MM.1S (cell line): ENCODE results near the gene CHM.
"Not testable (repeated sequence)": the region's sequence is repeated elsewhere in the genome, so short reads cannot be mapped to it uniquely, and the experiment has no call there.

Source experiments
- DNase-seq: peaks from one replicate; pipeline ENCODE4 v3.0.0-alpha.2; 2015
- H2AFZ ChIP-seq: fragments of 300-600 bp; sonication (generic); 2 replicates; pipeline ENCODE4 v1.6.0; 2016; ENCODE audit warnings: antibody characterized with exemption, low read length
- H3F3A ChIP-seq: fragments of 300-600 bp; sonication (generic); 2 replicates; pipeline ENCODE4 v1.6.1; 2016; ENCODE audit warnings: mild to moderate bottlenecking, antibody characterized with exemption, low read length, moderate library complexity, mixed read lengths; ENCODE audit not compliant: insufficient read depth
- H3K27ac ChIP-seq: fragments of 300-600 bp; sonication (generic); 2 replicates; pipeline ENCODE4 v1.5.1; 2016; ENCODE audit warnings: mild to moderate bottlenecking, low read length
- H3K27me3 ChIP-seq: fragments of 300-600 bp; sonication (generic); replicated peaks from 2 replicates; pipeline ENCODE4 v1.6.0; 2016; ENCODE audit warnings: low read length; ENCODE audit not compliant: insufficient read depth
- H3K36me3 ChIP-seq: fragments of 300-600 bp; sonication (generic); replicated peaks from 2 replicates; pipeline ENCODE4 v1.6.1; 2016; ENCODE audit warnings: mild to moderate bottlenecking, low read length, mixed read lengths; ENCODE audit not compliant: insufficient read depth
- H3K4me1 ChIP-seq: fragments of 300-600 bp; sonication (generic); 2 replicates; pipeline ENCODE4 v1.6.1; 2016; ENCODE audit warnings: low read length, mixed read lengths
- H3K4me2 ChIP-seq: fragments of 300-600 bp; sonication (generic); 2 replicates; pipeline ENCODE4 v1.6.0; 2016; ENCODE audit warnings: low read depth, low read length
- H3K4me3 ChIP-seq: fragments of 300-600 bp; sonication (generic); 2 replicates; pipeline ENCODE4 v1.5.1; 2016; ENCODE audit warnings: low read length, mixed read lengths
- H3K79me2 ChIP-seq: fragments of 300-600 bp; sonication (generic); 2 replicates; pipeline ENCODE4 v1.6.1; 2016; ENCODE audit warnings: mixed run types, low read length, mixed read lengths
- H3K9ac ChIP-seq: fragments of 300-600 bp; sonication (generic); 2 replicates; pipeline ENCODE4 v1.6.1; 2016; ENCODE audit warnings: low read length, mixed read lengths
- H3K9me2 ChIP-seq: fragments of 300-600 bp; sonication (generic); replicated peaks from 2 replicates; pipeline ENCODE4 v1.6.1; 2016; ENCODE audit warnings: mild to moderate bottlenecking, low read length, mixed read lengths; ENCODE audit not compliant: insufficient read depth
- H3K9me3 ChIP-seq: fragments of 300-600 bp; sonication (generic); replicated peaks from 2 replicates; pipeline ENCODE4 v1.6.1; 2016; ENCODE audit warnings: mild to moderate bottlenecking, low read length, mixed read lengths; ENCODE audit not compliant: insufficient read depth
- H4K20me1 ChIP-seq: fragments of 300-600 bp; sonication (generic); 2 replicates; pipeline ENCODE4 v1.6.1; 2016; ENCODE audit warnings: mild to moderate bottlenecking, low read length, moderate library complexity, mixed read lengths; ENCODE audit not compliant: insufficient read depth
- CTCF ChIP-seq: fragments of 300-600 bp; sonication (generic); IDR thresholded peaks from 2 replicates; pipeline ENCODE4 v1.5.1; 2016; ENCODE audit warnings: antibody characterized with exemption, low read length, mixed read lengths
- EZH2 ChIP-seq: fragments of 300-600 bp; sonication (generic); optimal IDR thresholded peaks from 2 replicates; pipeline ENCODE3; 2017; ENCODE audit warnings: low read depth, mild to moderate bottlenecking, antibody characterized with exemption, low read length, mixed read lengths
- EZH2phosphoT487 ChIP-seq: fragments of 300-600 bp; sonication (generic); IDR thresholded peaks from 2 replicates; pipeline ENCODE4 v1.6.1; 2018; ENCODE audit warnings: antibody characterized with exemption, low read length

Gene CHM

GRCh38 chrX:85941275-85941674, 106.1 kb downstream of the CHM start:
- no peak for TF ChIP-seq CTCF
- TF ChIP-seq EZH2phosphoT487, result no peak
- TF ChIP-seq EZH2, result no peak
- no peaks in the 10 kb centered on the region for H3K9me2 ChIP-seq
- H3K27ac ChIP-seq, result no peak overlapping the region
- no peaks in the 10 kb centered on the region for H3F3A ChIP-seq
- no peaks in the 10 kb centered on the region for H3K36me3 ChIP-seq
- H3K4me2 ChIP-seq, result no peak overlapping the region
- no peaks in the 10 kb centered on the region for H3K79me2 ChIP-seq
- H3K9me3 ChIP-seq, result no peaks in the 10 kb centered on the region
- H4K20me1 ChIP-seq, result no peaks in the 10 kb centered on the region
- DNase-seq, result no peak
- no peaks in the 10 kb centered on the region for H3K4me1 ChIP-seq
- H2AFZ ChIP-seq, result no peak overlapping the region
- no peaks in the 10 kb centered on the region for H3K27me3 ChIP-seq
- H3K4me3 ChIP-seq, result no peak overlapping the region
- no peak overlapping the region for H3K9ac ChIP-seq

GRCh38 chrX:85939942-85940341, 107.4 kb downstream of the CHM start:
- not testable (repeated sequence) for H3F3A ChIP-seq, H3K9ac ChIP-seq, H4K20me1 ChIP-seq, H3K4me1 ChIP-seq, H3K79me2 ChIP-seq, DNase-seq, H2AFZ ChIP-seq, H3K9me2 ChIP-seq, H3K27me3 ChIP-seq, H3K36me3 ChIP-seq, H3K4me2 ChIP-seq, H3K4me3 ChIP-seq, H3K27ac ChIP-seq, H3K9me3 ChIP-seq

GRCh38 chrX:85934399-85934798, 113.0 kb downstream of the CHM start:
- not testable (repeated sequence) for H3K4me1 ChIP-seq, H3K36me3 ChIP-seq, H3K79me2 ChIP-seq, H4K20me1 ChIP-seq, H3K27me3 ChIP-seq, H3K27ac ChIP-seq, H3K9ac ChIP-seq, H2AFZ ChIP-seq, H3K9me2 ChIP-seq, H3F3A ChIP-seq, H3K4me2 ChIP-seq, H3K4me3 ChIP-seq, H3K9me3 ChIP-seq, DNase-seq

GRCh38 chrX:85930099-85930498, 117.3 kb downstream of the CHM start:
- TF ChIP-seq EZH2, result no peak
- no peak for TF ChIP-seq EZH2phosphoT487
- TF ChIP-seq CTCF, result no peak
- Histone ChIP-seq H3K4me3 (no peak overlapping the region), H3K9me2 (no peaks in the 10 kb centered on the region), H3K4me2 (no peak overlapping the region), H3K9me3 (no peaks in the 10 kb centered on the region), H3K27ac (no peak overlapping the region), H3K36me3 (no peaks in the 10 kb centered on the region), H3K9ac (no peak overlapping the region), H2AFZ (no peak overlapping the region), H3K4me1 (no peaks in the 10 kb centered on the region), H3K79me2 (no peaks in the 10 kb centered on the region), H3K27me3 (no peaks in the 10 kb centered on the region), H3F3A (no peaks in the 10 kb centered on the region), H4K20me1 (no peaks in the 10 kb centered on the region)
- DNase-seq, result no peak
